ENCODE results near the gene ELP1. TPM values are rescaled to one million over a fixed set of nuclear protein-coding genes. Genes with fewer than 3 reads are reported as not detected.

ELP1 gene
- total RNA-seq, 2 donors from 2014 or later, result 20.6 to 24.0 TPM

DNA sequence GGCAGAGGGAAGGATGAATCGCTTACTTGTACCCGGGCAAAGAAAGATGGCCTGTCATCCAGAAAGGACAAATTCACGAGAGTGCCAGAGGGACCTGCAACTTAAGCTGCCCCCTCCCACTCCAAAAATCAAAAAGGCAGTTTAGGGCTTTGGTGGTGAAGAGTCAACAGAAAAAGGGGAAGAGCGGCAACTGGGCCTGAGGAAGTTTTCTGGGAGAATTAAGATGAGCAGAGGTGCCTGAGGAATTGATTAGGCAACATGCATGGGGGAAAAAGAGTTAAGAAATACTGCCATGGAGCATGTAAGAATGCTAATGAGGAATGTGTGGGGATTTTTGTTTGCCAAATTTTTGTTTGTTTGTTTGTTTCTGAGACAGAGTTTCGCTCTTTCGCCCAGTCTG lies 76.4 kb downstream of the ELP1 start:
- Histone ChIP-seq H3K9me3 (no peaks in the 10 kb centered on the region), H3K4me3 (no peak overlapping the region), H3K4me1 (ENCODE audit: control insufficient read depth in 1 of 2, low read depth in 2 of 2) (no peaks in the 10 kb centered on the region), H3K27me3 (replicated peaks; ENCODE audit: insufficient read depth) (no peaks in the 10 kb centered on the region), H3K27ac (no peak overlapping the region), H3K36me3 (no peaks in the 10 kb centered on the region)
- DNase-seq (ENCODE audit: low spot score) (no peak), ATAC-seq (ENCODE audit: insufficient number of reproducible peaks, low FRiP score, low read depth) (no peak)
- TF ChIP-seq, protein P1, sequence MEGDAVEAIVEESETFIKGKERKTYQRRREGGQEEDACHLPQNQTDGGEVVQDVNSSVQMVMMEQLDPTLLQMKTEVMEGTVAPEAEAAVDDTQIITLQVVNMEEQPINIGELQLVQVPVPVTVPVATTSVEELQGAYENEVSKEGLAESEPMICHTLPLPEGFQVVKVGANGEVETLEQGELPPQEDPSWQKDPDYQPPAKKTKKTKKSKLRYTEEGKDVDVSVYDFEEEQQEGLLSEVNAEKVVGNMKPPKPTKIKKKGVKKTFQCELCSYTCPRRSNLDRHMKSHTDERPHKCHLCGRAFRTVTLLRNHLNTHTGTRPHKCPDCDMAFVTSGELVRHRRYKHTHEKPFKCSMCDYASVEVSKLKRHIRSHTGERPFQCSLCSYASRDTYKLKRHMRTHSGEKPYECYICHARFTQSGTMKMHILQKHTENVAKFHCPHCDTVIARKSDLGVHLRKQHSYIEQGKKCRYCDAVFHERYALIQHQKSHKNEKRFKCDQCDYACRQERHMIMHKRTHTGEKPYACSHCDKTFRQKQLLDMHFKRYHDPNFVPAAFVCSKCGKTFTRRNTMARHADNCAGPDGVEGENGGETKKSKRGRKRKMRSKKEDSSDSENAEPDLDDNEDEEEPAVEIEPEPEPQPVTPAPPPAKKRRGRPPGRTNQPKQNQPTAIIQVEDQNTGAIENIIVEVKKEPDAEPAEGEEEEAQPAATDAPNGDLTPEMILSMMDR (IDR thresholded peaks at IDR 0.05), result no peak

DNA sequence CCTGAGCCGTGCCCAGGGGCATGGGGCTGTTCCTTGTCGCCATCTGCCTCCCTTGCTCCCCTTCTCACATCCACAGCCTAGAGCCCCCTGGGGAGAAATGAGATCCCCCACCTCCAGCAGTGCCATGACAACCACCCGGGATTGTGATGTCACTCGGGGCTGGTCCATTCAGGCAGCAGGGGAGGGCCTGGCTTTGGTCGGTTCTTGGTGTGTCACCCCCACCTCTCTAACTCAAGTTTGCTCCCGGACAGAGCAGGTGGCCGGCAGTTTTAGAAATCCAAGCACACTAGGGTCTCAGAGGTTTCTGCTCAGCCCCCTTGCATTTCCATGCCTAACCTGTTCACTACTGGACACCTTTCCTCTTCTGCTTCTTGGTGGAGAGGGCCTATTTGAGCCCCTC lies 78.0 kb downstream of the ELP1 start, which contains the start of gene ACTL7B:
ACTL7B (minus strand) TSS at position 99 of the 400 bp plus-strand sequence; CDS start at position 43, 56 bp downstream.
- H3K27me3 ChIP-seq (replicated peaks; ENCODE audit: insufficient read depth), result no peaks in the 10 kb centered on the region
- TF ChIP-seq, protein P1 (IDR thresholded peaks at IDR 0.05), result no peak
- no peak within 1 kb of the TSS for H3K4me3 ChIP-seq
- H3K9me3 ChIP-seq, result no peaks in the 10 kb centered on the region
- DNase-seq (ENCODE audit: low spot score), result no peak
- H3K36me3 ChIP-seq, result no peaks in the 10 kb centered on the region
- H3K4me1 ChIP-seq (ENCODE audit: control insufficient read depth in 1 of 2, low read depth in 2 of 2), result no peaks in the 10 kb centered on the region
- no peak within 1 kb of the TSS for H3K27ac ChIP-seq
- no peak for ATAC-seq (ENCODE audit: insufficient number of reproducible peaks, low FRiP score, low read depth)

DNA sequence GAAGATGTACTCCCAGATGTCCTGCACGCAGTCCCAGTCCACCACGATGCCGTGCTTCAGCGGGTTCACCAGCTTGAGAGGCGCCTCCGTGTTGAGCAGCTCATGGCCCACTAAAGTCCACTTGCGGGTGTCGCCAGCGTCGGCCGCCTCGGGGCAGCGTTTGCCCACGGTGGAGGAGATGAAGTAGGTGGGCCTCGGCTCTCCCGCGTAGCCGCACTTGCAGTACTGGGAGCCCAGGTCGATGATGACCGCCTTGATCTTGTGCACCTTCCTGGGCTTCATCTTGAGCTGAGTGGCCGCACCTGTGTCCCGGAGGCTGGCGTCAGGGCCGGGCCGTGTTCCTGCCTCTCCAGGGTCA lies 78.4 kb downstream of the ELP1 start:
- no peaks in the 10 kb centered on the region for H3K27me3 ChIP-seq (replicated peaks; ENCODE audit: insufficient read depth)
- no peak for ATAC-seq (ENCODE audit: insufficient number of reproducible peaks, low FRiP score, low read depth)
- H3K4me1 ChIP-seq (ENCODE audit: control insufficient read depth in 1 of 2, low read depth in 2 of 2), result no peaks in the 10 kb centered on the region
- H3K27ac ChIP-seq, result no peak overlapping the region
- H3K9me3 ChIP-seq, result no peaks in the 10 kb centered on the region
- no peak overlapping the region for H3K4me3 ChIP-seq
- H3K36me3 ChIP-seq, result no peaks in the 10 kb centered on the region
- TF ChIP-seq, protein P1 (IDR thresholded peaks at IDR 0.05), result no peak
- DNase-seq (ENCODE audit: low spot score), result no peak

DNA sequence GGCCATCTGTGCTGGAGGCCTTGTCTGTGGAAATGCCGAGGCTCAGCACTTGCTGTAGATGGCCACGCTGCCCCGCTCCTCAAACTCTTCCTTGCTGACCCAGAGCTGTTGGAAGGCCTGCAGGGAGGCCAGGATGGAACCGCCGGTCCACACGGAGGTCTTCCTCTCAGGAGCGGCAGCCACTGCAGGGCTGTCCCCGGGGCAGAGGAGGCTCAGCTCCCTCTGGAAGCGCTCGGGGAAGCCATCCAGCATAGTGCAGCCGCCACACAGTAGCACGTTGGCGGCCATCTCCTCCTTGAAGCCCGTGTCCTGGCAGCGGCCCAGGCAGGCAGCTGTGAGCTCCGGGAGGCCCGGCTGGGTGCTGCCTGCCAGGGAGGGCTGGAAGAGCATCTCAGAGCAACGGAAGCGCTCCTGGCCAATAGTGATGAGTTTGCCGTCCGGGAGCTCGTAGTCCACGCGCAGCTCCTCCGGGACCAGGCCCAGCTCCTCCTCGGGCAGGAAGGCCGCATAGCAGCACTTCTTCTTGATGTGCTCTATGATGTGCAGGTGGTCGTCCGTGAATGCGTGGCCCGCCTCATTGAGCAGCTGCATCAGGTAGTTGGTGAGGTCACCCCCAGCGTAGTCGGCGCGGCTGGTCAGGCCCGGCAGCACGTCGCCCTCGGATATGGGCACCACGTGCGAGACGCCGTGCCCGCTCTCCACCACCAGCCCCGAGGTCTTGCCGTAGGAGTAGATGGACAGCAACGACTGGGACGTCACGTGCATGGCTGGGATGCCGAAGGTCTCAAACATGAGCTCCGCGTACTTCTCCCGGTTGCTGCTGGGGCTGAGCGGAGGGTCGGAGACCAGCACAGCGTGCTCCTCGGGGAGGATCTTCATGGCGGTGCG lies 79.0 kb downstream of the ELP1 start:
- TF ChIP-seq, protein P1 (IDR thresholded peaks at IDR 0.05), result no peak
- no peak for ATAC-seq (ENCODE audit: insufficient number of reproducible peaks, low FRiP score, low read depth)
- no peaks in the 10 kb centered on the region for H3K9me3 ChIP-seq
- no peaks in the 10 kb centered on the region for H3K36me3 ChIP-seq
- no peaks in the 10 kb centered on the region for H3K27me3 ChIP-seq (replicated peaks; ENCODE audit: insufficient read depth)
- no peak overlapping the region for H3K27ac ChIP-seq
- no peaks in the 10 kb centered on the region for H3K4me1 ChIP-seq (ENCODE audit: control insufficient read depth in 1 of 2, low read depth in 2 of 2)
- no peak for DNase-seq (ENCODE audit: low spot score)
- H3K4me3 ChIP-seq, result no peak overlapping the region

DNA sequence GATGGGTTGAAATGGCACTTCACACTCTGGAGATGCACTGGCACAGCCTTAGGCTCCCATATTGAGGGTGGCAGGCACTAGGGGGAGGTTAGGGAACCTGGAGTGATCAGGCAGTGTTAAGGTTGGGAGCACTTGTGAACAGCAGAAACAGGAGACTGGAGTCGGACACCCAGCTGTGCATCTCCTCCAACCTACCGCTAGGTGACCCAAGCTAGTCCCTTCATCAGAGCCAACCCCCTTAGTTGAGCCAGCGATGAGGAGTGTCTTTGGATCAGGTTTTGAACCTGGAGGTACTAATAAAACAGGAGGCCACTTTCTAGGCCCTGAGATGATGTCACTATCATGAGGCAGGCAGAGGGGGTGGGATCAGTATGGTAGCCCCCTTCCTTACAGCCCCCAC lies 79.8 kb downstream of the ELP1 start:
- TF ChIP-seq, protein P1 (IDR thresholded peaks at IDR 0.05), result no peak
- H3K27ac ChIP-seq, result no peak overlapping the region
- no peaks in the 10 kb centered on the region for H3K4me1 ChIP-seq (ENCODE audit: control insufficient read depth in 1 of 2, low read depth in 2 of 2)
- no peak for ATAC-seq (ENCODE audit: insufficient number of reproducible peaks, low FRiP score, low read depth)
- no peak overlapping the region for H3K4me3 ChIP-seq
- no peaks in the 10 kb centered on the region for H3K9me3 ChIP-seq
- DNase-seq (ENCODE audit: low spot score), result no peak
- no peaks in the 10 kb centered on the region for H3K27me3 ChIP-seq (replicated peaks; ENCODE audit: insufficient read depth)
- H3K36me3 ChIP-seq, result no peaks in the 10 kb centered on the region
